ENCODE measurements around the gene TBL1X.

DNA sequence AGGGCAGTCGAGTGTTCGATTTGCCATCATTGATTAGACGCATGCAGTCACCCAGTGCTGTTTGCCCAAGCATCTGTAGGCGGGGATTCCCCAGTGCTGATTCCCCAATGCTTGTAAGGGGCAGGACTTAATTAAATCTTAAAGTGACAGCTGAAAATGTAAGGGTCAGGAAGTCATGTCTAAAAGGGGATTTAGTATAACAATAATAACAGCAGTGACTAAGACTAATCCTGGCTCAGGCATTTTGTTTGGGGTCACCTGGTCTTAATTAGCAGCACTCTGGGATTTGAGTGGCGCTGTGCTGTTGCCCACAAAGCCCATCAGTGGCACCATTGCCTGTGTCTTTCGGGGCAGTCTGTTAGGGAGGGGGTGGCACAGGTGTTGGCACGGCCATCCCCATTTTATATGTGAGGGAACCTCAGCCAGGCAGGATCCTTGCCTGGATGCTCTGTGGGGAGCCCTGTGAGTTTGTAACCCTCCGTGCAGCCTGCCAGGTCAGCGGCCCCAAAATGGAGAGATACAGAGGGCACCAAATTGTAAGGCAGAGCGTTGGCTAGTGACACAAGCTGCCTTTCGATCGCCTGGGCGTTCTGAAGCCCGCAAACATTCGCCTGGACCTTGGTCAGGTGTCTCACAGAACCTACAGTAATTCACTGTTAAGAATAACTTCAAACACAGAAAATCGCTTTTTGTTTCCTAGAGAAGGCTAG is 146.7 kb downstream of the TBL1X start:
- TF ChIP-seq, protein P1, sequence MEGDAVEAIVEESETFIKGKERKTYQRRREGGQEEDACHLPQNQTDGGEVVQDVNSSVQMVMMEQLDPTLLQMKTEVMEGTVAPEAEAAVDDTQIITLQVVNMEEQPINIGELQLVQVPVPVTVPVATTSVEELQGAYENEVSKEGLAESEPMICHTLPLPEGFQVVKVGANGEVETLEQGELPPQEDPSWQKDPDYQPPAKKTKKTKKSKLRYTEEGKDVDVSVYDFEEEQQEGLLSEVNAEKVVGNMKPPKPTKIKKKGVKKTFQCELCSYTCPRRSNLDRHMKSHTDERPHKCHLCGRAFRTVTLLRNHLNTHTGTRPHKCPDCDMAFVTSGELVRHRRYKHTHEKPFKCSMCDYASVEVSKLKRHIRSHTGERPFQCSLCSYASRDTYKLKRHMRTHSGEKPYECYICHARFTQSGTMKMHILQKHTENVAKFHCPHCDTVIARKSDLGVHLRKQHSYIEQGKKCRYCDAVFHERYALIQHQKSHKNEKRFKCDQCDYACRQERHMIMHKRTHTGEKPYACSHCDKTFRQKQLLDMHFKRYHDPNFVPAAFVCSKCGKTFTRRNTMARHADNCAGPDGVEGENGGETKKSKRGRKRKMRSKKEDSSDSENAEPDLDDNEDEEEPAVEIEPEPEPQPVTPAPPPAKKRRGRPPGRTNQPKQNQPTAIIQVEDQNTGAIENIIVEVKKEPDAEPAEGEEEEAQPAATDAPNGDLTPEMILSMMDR (IDR thresholded peaks at IDR 0.05): no peak
- TF ChIP-seq POLR2AphosphoS5 (IDR thresholded peaks at IDR 0.05): no peak
- no peak for TF ChIP-seq POLR2A (IDR thresholded peaks at IDR 0.05)
